Caco-2 (cell line): ENCODE results near the gene ZNF77. TPM values are rescaled to one million over a fixed set of nuclear protein-coding genes. Genes with fewer than 3 reads are reported as not detected.
"Not testable (repeated sequence)": the region's sequence is repeated elsewhere in the genome, so short reads cannot be mapped to it uniquely, and the experiment has no call there.

Experiments used
- BruUV-seq: library from RNA; stranded (reverse); fragments of 400-500 nt; replicated peaks from 2 replicates; lab custom pipeline; 2021; lab: Mats Ljungman, UMichigan
- CTCF ChIA-PET: fragments of 300-600 bp; sonication (Branson Sonifier 250); formaldehyde crosslinking; loops from one replicate; lab custom pipeline; 2022; ENCODE audit warnings: antibody characterized with exemption; lab: Charles Lee
- POLR2A ChIA-PET: fragments of 300-600 bp; sonication (Branson Sonifier 250); formaldehyde crosslinking; loops from one replicate; lab custom pipeline; 2022; ENCODE audit warnings: antibody characterized with exemption; lab: Charles Lee
- DNase-seq, 2 experiments: peaks; one replicate each; pipeline versions ENCODE4 v3.0.0 to v3.0.0-alpha.2; 2020 to 2022
- H3K27me3 ChIP-seq: replicated peaks from 2 replicates; pipeline ENCODE4 v1.6.0; 2011; ENCODE audit warnings: low read length; ENCODE audit not compliant: control insufficient read depth, insufficient read depth
- H3K36me3 ChIP-seq: 2 replicates; pipeline ENCODE4 v1.5.1; 2011; ENCODE audit warnings: low read length; ENCODE audit not compliant: control insufficient read depth, insufficient read depth
- H3K4me1 ChIP-seq: fragments of 250-450 bp; sonication (Bioruptor Pico); 2 replicates; pipeline ENCODE4 v1.5.1; 2020; ENCODE audit warnings: mild to moderate bottlenecking
- H3K4me3 ChIP-seq: 2 replicates; pipeline ENCODE4 v1.5.1; 2011; ENCODE audit warnings: low read depth, mild to moderate bottlenecking, control low read depth, low read length
- H3K9me3 ChIP-seq: fragments of 250-450 bp; sonication (Bioruptor Pico); 2 replicates; pipeline ENCODE4 v1.5.1; 2020; ENCODE audit warnings: mild to moderate bottlenecking, moderate library complexity
- H3K27ac Mint-ChIP-seq: one replicate; pipeline ENCODE4 v1.8.0; 2022; ENCODE audit warnings: mixed read lengths; ENCODE audit not compliant: unreplicated experiment
- H3K27me3 Mint-ChIP-seq: one replicate; pipeline ENCODE4 v1.8.0; 2022; ENCODE audit warnings: mixed read lengths; ENCODE audit not compliant: insufficient read depth, unreplicated experiment
- H3K36me3 Mint-ChIP-seq: one replicate; pipeline ENCODE4 v1.8.0; 2022; ENCODE audit warnings: mild to moderate bottlenecking, mixed read lengths; ENCODE audit not compliant: insufficient read depth, unreplicated experiment
- H3K4me1 Mint-ChIP-seq: one replicate; pipeline ENCODE4 v1.8.0; 2022; ENCODE audit warnings: low read depth, mixed read lengths; ENCODE audit not compliant: unreplicated experiment
- H3K4me3 Mint-ChIP-seq: one replicate; pipeline ENCODE4 v1.8.0; 2022; ENCODE audit warnings: mild to moderate bottlenecking, moderate library complexity, mixed read lengths; ENCODE audit not compliant: unreplicated experiment
- H3K9me3 Mint-ChIP-seq: one replicate; pipeline ENCODE4 v1.8.0; 2022; ENCODE audit warnings: mixed read lengths; ENCODE audit not compliant: unreplicated experiment
- intact Hi-C: fragments of 100-400 bp; cut with micrococcal nuclease; formaldehyde crosslinking; loops from one replicate; pipeline ENCODE4 v1.10.0; 2022; ENCODE audit not compliant: unreplicated experiment
- total RNA-seq: library from RNA; stranded (reverse); gene quantifications from 2 replicates; pipeline ENCODE4 v1.2.3, GENCODE V29; 2022
- TF ChIP-seq, protein P1 (sequence below), 2 experiments: fragments of 200-600 bp in 1 of 2; IDR thresholded peaks; 1 replicate in 1 of 2; 2 replicates in 1 of 2; pipeline versions ENCODE4 v1.5.1 to v1.8.0; 2011 to 2022; ENCODE audit warnings: antibody characterized with exemption in 1 of 2, control low read depth in 1 of 2, inconsistent platforms in 1 of 2, low read depth in 1 of 2, low read length in 1 of 2, mild to moderate bottlenecking in 1 of 2, moderate library complexity in 1 of 2; ENCODE audit not compliant: insufficient read depth in 1 of 2, severe bottlenecking in 1 of 2, unreplicated experiment in 1 of 2

Gene ZNF77
- total RNA-seq, 1 experiment from 2014 or later = 6.3 TPM

- peaks cover 13% of the 10 kb centered on the region for H3K9me3 Mint-ChIP-seq
- Histone ChIP-seq H3K9me3 (peaks cover 6% of the 10 kb centered on the region; the same call in 1 of the 2 replicates), H3K27me3 (no peaks in the 10 kb centered on the region), H3K4me1 (peaks cover 4% of the 10 kb centered on the region; the same call in 1 of the 2 replicates), H3K4me3 (no peak overlapping the region), H3K36me3 (no peaks in the 10 kb centered on the region; the same call in 1 of the 2 replicates)
- H3K27me3 Mint-ChIP-seq = no peaks in the 10 kb centered on the region
- no peak for DNase-seq
- peaks cover 15% of the 10 kb centered on the region for H3K36me3 Mint-ChIP-seq
- CTCF ChIA-PET = interaction anchor here (0.9 kb wide), 1 partner anchor 44 kb away, joined by 3 read pairs; no protein-coding TSS in a partner anchor
- no peak overlapping the region for H3K4me3 Mint-ChIP-seq
- intact Hi-C loops = no loop called here
- no peaks in the 10 kb centered on the region for H3K4me1 Mint-ChIP-seq
- POLR2A ChIA-PET = no interaction called here
- H3K27ac Mint-ChIP-seq = no peak overlapping the region
- BruUV-seq = no TSS peak
- TF ChIP-seq, protein P1, sequence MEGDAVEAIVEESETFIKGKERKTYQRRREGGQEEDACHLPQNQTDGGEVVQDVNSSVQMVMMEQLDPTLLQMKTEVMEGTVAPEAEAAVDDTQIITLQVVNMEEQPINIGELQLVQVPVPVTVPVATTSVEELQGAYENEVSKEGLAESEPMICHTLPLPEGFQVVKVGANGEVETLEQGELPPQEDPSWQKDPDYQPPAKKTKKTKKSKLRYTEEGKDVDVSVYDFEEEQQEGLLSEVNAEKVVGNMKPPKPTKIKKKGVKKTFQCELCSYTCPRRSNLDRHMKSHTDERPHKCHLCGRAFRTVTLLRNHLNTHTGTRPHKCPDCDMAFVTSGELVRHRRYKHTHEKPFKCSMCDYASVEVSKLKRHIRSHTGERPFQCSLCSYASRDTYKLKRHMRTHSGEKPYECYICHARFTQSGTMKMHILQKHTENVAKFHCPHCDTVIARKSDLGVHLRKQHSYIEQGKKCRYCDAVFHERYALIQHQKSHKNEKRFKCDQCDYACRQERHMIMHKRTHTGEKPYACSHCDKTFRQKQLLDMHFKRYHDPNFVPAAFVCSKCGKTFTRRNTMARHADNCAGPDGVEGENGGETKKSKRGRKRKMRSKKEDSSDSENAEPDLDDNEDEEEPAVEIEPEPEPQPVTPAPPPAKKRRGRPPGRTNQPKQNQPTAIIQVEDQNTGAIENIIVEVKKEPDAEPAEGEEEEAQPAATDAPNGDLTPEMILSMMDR (IDR thresholded peaks at IDR 0.05; ENCODE audit: insufficient read depth in 1 of 2, low read depth in 1 of 2, low read length in 1 of 2, severe bottlenecking in 1 of 2, unreplicated experiment in 1 of 2) = no peak
Measured at GRCh38 chr19:2906631-2907195, 38.1 kb downstream of the ZNF77 start.

- Histone ChIP-seq H3K36me3 (no peaks in the 10 kb centered on the region; the same call in 1 of the 2 replicates), H3K27me3 (no peaks in the 10 kb centered on the region), H3K4me1 (peaks cover 4% of the 10 kb centered on the region; the same call in 1 of the 2 replicates), H3K4me3 (no peak overlapping the region), H3K9me3 (peaks cover 5% of the 10 kb centered on the region; the same call in 1 of the 2 replicates)
- H3K36me3 Mint-ChIP-seq = peaks cover 12% of the 10 kb centered on the region
- H3K4me1 Mint-ChIP-seq = no peaks in the 10 kb centered on the region
- no peak overlapping the region for H3K27ac Mint-ChIP-seq
- TF ChIP-seq, protein P1 (IDR thresholded peaks at IDR 0.05; ENCODE audit: insufficient read depth in 1 of 2, low read depth in 1 of 2, low read length in 1 of 2, severe bottlenecking in 1 of 2, unreplicated experiment in 1 of 2) = no peak
- ChIA-PET POLR2A (no interaction called here), CTCF (interaction anchor here (0.9 kb wide), 1 partner anchor 45 kb away, joined by 3 read pairs; no protein-coding TSS in a partner anchor)
- intact Hi-C loops = no loop called here
- H3K9me3 Mint-ChIP-seq = peaks cover 7% of the 10 kb centered on the region
- no peak overlapping the region for H3K4me3 Mint-ChIP-seq
- H3K27me3 Mint-ChIP-seq = no peaks in the 10 kb centered on the region
- DNase-seq = no peak
- no TSS peak for BruUV-seq
Measured at GRCh38 chr19:2905918-2906519, 38.8 kb downstream of the ZNF77 start.

DNA sequence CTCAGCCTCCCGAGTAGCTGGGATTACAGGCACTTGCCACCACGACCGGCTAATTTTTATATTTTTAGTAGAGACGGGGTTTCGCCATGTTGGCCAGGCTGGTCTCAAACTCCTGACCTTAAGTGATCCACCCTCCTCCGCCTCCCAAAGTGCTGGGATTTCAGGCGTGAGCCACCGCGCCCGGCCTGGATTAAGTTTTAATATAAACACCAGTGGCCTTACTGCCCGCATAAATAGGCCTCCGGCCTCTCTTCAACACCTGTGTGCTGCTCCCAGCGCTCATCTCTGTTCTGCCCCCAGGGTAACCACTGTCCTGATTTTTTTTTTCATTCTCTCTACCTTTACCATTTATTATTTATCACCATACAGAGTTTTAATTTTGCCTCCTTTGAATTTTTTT, 41.4 kb downstream of the ZNF77 start:
- H3K4me1 ChIP-seq, BruUV-seq, H3K27me3 Mint-ChIP-seq, H3K4me3 Mint-ChIP-seq, H3K4me1 Mint-ChIP-seq, POLR2A ChIA-PET, H3K4me3 ChIP-seq, H3K9me3 ChIP-seq, intact Hi-C loops, CTCF ChIA-PET, DNase-seq, H3K27me3 ChIP-seq, H3K27ac Mint-ChIP-seq, H3K36me3 ChIP-seq, H3K9me3 Mint-ChIP-seq: not testable (repeated sequence)
- H3K36me3 Mint-ChIP-seq = peaks cover 21% of the 10 kb centered on the region
